HG02678 (cell line): ENCODE data around the gene MCM7.

Experiments used
- ATAC-seq: cut with Tn5 transposase; IDR thresholded peaks from one replicate; pipeline ENCODE4 v1.9.1; 2021; ENCODE audit warnings: mild to moderate bottlenecking, moderate library complexity; ENCODE audit not compliant: unreplicated experiment

MCM7 gene

DNA sequence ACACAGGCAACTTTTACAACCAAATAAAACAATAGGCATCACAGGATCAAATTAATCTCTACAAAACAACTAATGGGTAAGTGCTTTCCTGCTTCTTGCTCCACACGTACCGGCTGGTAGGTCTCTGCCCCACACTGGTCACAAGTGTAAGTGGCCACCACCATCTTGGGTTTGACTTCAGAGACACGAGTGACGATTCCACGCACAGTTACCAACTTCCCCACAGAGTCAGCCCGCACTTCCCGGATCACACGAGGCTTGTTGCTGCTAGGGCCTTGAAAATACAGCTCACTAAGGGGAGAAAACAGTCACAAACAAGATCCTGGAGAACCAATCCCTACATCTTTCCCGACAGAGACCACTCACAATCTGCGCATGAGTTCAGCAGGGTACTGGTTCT is 2.3 kb downstream of the MCM7 start:
- no peak for ATAC-seq

DNA sequence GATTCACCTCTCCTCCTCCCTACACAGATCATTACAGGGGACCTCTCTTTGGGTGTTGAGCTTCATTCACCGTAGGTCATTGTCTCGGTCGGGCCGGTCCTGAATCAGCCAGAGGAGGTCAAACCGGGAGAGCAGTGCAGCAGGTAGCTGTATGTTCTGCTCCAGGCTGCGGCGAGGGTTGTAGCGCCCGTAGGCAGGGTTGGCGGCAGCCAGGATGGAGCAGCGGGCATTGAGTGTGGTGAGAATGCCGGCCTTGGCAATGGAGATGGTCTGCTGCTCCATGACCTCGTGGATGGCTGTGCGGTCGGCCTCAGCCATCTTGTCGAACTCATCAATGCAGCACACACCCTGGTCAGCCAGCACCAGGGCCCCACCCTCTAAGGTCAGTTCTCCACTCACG is 5.5 kb downstream of the MCM7 start:
- no peak for ATAC-seq

DNA sequence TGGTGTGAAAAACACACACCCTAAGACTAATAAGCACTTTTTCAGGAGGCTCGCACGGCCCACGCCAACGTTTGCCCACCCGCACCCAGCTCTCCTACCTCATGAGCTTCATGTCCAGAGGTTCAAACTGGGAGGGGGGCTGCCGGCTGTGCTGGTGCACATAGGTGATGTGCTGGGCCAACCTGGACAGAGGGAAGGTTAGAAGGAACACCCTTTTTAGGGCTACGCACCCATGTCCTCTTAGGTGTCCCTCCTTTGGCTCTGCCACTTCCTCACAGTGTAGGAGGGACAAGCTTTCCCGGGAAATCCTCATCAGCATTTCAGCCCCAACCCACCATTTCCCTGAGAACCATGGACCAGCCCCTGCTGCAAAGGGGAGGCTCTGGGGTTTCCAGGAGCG is 5.9 kb downstream of the MCM7 start:
- ATAC-seq: no peak

DNA sequence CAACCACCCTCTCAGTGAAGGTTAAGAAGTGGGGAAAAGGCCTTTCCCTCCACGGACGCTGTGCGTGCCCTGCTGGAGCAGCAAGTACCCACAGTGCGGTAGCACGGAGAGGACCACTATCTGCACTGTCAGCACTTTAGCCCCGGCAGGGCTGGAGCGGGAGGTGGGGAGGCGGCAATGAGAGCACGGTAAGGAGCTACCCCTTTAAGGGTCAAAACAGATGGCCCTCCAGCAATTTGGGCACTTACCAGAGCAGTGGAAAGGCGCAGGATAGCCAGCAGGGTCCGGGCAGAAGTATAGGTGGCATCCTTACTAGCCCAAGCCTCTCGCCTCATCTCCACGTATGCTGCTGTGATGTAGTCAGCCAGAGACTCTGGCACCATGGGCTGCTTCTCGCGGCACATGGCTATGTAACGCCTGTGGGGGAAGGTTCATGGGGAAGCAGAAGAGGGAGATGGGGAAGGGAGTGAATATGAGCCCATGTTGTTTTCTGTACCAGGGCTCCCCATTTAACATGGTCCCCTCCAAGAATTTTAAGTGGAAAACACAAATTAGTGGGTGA is 7.2 kb downstream of the MCM7 start:
- no peak for ATAC-seq

DNA sequence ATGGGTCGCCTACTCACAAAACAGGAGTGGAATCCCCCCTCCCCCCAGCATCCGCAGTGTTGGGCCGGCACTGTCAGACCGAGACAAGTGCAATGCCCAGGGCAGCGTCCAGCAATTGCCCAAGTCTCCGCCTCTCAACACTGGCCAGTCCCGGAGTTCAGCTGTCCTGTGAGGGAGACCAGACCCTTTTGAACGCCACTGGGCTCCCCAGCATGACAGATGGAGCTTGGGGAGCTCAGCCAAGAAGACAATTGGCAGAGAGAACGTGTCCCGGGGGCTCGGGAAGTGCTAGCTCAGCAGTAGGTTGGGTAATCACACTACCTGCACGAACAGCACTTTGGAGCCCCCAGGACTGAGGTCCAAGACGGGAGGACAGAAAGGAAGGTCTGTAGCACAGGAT is 7.7 kb downstream of the MCM7 start:
- ATAC-seq: no peak

DNA sequence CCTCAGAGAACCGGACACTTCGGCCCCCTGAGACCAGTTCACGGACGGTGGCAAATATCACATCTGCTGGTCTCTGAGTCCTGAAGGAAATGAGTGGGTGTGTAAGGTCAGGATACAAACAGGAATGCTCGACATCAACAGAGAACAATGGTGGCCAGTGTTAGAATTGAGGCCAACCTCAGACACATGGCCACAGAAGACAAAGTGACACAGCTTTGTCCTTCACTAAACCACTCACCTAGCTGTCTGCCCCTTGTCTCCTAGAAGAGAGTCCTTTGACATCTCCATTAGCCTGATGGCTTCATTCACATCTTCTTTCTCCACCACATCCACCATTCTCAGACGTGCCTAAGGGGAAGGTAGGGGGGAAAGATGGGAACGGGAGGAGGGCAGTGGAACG is 8.1 kb downstream of the MCM7 start:
- ATAC-seq: no peak

DNA sequence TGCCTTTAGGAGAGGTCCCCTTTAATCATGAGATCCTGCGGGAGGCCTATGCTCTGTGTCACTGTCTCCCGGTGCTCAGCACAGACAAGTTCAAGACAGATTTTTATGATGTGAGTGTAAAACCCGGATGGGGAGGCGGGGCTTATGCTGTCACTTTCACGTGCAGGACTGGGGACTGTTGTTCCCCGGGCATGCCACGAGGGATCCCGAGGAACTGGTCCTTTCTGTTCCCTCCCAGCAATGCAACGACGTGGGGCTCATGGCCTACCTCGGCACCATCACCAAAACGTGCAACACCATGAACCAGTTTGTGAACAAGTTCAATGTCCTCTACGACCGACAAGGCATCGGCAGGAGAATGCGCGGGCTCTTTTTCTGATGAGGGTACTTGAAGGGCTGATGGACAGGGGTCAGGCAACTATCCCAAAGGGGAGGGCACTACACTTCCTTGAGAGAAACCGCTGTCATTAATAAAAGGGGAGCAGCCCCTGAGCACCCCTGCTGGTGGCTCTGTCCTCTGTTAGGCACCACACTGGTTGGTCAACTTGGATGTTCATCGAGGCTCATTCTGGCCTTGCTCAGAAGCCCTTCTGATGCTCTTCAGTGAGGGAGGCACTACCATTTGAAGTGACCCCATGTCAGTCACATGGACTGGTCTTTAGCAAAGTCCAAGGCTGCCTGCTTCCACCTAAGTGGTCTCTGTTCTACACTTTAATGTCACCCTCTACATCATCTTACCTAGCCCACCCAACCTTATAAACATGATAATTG is 9.6 kb downstream of the MCM7 start:
- no peak for ATAC-seq

DNA sequence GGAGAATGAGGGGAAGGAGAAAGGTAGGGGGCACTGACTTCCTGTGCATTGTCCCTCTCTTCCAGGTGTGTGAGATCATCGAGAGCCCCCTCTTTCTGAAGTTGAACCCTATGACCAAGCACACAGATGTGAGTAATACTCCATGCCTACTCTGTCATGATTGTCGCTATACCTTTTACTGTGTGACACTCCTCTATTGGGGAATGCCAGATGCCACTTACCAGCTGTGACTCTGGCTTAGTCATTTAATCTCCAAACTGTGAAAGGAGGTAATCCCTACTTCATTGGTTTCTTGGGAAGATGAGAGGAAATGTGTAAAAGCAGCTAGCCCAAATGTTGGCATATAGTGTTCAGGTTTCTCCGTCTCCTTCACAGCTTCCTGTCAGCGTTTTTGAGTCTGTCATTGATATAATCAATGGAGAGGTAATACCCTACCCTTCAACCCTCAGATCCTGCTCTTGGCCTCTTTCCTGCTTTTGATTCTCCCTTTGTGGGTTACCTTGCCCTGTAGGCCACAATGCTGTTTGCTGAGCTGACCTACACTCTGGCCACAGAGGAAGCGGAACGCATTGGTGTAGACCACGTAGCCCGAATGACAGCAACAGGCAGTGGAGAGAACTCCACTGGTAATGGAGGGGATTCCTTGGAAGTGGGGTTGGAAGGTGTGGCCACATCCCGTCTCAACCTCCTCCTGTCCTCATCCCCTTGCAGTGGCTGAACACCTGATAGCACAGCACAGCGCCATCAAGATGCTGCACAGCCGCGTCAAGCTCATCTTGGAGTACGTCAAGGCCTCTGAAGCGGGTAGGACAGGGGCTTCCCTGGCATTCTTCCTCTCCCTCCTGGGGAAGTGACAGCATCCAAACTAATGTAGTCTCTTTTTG is 10.4 kb downstream of the MCM7 start:
- ATAC-seq: no peak

DNA sequence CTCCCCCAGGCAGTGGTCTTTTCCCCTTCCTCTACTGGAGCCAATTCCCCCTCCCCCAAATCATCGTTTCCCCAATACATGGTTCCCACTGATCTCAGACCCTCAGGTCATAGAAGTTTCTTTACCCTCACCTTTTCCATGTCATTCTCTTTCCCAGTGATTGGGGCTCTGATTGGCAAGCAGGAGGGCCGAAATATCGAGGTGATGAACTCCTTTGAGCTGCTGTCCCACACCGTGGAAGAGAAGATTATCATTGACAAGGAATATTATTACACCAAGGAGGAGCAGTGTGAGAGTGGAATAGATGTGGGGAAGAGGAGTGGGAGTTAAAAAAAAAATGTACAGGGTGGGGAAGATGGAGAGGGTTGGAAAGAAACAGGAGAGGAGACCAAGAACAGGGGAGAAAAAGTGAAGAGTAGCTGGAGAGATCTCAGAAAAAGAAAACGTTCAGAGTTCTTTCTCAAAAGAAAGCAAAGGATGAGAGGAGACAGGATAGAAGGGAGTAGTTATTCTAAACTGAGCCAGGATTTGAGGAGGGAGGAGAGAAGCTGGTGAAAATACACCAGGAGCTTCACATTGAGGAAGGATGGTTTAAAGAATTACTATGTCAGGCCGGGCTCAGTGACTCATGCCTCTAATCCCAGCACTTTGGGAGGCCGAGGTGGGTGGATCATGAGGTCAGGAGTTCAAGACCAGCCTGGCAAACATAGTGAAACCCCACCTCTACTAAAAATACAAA is 11.6 kb downstream of the MCM7 start:
- no peak for ATAC-seq

DNA sequence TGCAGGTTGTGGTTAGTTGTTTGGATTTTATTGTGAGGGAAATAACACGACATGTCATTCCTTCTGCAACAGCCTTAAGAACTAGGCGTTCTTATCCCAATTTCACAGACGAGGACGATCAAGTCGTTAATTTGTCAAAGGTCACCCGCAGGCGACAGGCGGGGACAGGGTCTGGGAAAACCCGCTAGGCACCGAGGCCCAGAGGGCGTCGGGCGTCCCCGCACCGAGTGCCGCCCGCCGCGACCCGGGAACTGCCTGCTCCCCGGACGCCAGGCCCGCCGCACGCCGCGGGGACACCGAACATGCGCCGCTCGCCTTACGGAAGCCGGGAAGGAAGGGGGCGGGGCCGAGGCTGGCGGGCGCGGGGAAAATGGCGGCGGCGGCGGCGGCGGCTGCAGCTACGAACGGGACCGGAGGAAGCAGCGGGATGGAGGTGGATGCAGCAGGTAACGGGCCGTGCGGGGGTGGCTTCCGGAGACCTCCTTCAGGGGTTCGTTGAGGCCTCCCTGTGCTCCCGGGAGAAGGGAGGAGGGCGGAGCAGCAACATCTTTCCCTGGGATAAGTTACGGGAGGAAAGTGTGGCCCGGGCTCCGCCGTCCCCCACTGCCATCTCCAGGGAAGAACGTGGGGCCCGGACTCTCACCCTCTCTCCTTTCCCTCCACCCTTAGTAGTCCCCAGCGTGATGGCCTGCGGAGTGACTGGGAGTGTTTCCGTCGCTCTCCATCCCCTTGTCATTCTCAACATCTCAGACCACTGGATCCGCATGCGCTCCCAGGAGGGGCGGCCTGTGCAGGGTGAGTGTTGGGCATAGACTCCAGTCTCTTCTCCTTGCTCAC is 12.4 kb downstream of the MCM7 start, which contains the start of gene COPS6:
Gene COPS6, plus strand, starts transcription at position 349 of the 837 bp plus-strand sequence. Its CDS starts 22 bp downstream, at position 371.
- ATAC-seq: peak; percentile 64

DNA sequence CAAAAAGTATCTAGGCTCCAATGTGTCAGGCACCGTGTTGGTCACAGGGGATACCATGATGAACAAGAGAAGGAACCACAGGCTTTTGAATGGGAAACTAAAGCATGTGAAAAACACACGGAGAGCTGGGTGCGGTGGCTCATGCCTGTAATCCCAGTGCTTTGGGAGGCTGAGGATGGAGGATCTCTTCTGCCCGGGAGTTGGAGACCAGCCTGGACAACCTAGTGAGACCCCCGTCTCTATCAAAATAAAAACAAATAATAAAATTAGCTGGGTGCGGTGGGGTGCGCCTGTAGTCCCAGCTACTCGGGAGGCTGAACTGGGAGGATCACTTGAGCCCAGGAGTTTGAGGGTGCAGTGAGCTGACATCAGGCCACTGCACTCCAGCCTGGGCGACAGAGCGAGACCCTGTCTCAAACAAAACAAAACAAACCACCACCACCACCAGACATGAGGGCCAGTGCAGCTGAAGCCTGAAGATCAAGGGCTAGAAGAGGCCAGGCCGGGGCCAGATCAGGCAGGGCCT is 13.0 kb downstream of the MCM7 start:
- ATAC-seq: peak; percentile 14

DNA sequence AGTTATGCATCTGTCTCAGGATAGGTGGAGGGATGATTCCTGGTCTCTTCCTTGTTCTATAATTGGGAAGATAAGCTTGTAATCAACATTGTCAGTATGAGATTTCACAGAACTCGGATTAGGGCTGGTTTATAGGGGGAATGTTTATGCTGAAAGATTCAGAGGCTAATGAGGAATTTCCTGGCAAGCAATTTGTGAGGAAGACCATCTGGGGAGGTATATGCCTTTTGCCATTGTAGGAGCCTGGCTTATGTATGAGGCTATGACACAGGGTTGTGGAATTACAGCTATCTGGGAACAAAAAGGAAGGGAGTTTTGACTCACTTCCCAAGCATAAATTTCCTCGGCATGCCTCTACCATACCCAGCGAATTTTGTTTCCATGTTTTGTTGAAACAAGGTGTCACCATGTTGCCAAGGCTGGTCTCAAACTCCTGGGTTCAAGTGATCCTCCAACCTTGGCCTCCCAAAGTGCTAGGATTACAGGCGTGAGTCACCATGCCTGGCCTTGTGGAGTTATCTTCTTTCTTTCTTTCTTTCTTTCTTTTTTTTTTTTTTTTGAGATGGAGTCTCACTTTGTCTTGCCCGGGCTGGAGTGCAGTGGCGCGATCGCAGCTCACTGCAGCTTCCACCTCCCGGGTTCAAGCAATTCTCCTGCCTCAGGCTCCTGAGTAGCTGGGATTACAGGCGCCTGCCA is 14.0 kb downstream of the MCM7 start:
- ATAC-seq: no peak

DNA sequence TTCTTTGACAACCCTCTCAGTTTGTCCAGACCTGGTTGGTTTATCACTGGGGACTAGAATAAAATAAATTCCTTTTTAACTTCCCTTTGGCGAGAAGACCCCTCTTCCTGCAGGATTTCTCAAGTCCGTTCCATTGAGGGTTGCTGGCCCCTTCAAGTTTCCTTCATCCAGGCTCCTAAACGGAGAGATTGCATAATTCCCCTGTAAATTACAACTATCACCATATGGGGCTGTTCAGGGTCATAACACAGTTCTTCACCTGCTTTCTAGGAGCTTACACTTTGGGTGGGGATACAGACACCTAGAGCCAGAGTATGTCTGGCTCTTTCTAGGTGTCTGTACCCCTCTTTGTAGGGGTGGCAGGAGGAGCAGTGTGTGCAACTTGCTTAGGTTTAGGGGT is 15.7 kb downstream of the MCM7 start:
- no peak for ATAC-seq

DNA sequence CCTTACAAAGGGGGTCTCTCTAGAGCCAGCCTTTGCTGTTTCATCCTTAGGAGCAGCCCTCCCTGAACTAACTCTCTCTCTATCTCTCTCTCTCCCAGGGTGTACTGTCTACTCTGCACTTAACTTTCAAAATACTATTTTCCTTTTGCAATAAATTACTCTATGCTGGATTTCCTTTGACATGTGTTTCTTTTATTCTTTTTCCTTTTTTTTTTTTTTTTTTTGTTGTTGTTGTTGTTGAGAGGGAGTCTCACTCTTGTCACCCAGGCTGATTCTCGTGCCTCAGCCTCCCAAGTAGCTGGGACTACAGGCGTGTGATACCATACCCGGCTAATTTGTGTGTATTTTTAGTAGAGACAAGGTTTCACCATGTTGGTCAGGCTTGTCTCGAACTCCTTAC is 18.2 kb downstream of the MCM7 start:
- ATAC-seq: no peak

DNA sequence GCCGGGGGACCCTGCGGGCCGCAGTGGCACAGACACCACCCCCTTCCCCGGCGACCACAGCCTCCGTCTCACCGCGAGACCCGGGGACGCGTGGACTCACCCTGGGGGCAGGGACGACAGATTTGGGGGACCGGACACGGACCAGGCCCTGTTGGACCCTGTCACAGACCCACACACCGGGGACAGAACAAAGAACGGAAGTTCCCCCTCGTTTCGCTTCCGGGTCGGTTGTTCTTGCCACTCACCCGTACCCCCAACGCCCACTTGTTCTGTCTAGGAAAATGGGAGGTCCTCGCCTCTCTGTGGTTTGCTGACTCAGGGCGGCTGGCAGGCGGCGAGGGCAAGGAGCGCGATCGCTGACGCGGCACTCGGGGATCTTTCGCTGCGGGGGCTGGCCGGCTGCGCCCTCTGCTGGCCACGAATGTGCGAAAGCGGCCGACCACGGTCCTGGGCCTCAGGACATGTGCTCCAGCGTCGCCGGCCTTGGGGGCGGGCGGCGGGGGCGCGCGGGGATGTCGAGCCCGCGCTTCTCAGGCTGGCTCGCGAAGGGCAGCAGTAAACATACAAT is 19.6 kb downstream of the MCM7 start, which contains the start of gene ZNF3:
Gene ZNF3, minus strand, starts transcription at position 189 of the 568 bp plus-strand sequence. CDS start 4,366 bp downstream, outside the sequence.
- ATAC-seq: peak; percentile 85

DNA sequence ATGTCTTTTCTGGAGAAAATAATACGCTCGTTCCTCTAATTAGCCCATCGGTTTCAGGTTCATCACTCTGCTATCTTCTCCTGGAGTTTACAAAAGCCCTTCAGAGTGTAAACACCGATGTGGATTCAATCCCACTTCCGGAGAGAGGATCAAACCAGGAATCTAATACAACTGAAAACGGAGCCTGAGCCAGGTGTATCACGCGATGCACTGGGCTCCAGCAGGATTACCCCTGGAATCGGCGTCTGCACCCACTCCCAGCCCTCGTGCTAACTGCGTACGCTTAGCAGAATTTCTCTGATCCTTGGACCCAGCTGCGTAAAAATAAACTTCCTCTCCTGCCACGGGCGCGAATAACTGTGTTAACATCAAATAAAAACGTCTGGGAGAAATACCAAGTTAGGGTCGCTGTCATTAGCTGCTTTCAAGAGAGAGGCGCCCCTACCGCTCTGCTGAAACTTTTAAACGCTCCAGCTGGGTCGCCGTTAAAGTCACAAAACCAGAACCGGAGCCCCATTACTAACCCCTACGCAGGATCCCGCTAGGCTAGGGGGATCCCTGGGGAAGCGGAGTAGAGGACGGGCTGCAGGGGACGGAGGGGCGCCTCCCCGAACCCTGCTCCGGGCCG is 20.2 kb downstream of the MCM7 start:
- no peak for ATAC-seq

DNA sequence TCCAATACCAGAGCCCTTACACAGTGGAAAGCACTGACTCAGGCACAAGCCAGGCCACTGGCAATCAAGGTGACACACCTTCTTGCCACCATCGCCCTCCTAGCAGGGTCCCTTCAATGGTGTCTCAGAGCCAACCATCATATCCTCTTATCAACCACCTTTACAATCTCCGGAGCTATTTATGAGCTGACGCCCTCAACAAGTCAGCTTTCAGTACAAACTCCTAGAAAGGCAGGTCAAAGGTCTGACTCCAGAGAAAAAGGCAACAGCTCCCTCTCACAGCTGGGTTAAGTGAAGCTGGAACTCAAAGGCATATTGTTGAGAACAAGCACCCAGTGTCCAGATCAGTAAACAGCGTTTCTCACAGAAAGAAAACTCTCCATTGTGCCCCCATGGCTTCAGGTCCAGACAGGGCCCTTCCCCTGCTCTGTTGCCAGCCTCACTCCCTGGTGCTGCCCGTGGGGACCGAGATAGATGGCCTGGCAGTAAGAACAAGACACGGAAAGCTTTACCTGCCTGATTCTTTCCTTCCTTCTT is 22.1 kb downstream of the MCM7 start:
- ATAC-seq: no peak

DNA sequence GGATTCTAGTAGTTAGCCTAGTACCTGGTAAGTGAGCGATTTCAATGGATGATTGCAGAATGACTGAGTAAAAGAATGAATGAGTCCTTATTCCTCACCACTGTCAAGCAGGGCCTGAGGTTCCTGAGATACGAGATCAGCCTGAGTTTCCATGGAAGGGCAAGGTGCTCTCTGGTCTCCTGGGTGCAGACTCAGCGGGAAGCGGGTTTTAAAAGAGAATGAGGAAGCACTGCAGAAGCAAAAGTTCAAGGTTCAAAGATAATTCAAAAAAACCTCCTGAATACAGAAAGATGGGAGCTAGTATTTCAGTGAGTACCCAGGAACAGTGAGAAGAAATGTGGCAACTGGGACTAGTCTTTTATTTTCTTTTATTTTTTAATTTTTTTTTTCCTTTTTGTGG is 24.0 kb downstream of the MCM7 start:
- no peak for ATAC-seq
